ENCODE data around the gene MROH7. TPM values are rescaled to one million over a fixed set of nuclear protein-coding genes. Genes with fewer than 3 reads are reported as not detected.

The MROH7 gene
- total RNA-seq, 1 donor from 2014 or later: 0.16 TPM

DNA sequence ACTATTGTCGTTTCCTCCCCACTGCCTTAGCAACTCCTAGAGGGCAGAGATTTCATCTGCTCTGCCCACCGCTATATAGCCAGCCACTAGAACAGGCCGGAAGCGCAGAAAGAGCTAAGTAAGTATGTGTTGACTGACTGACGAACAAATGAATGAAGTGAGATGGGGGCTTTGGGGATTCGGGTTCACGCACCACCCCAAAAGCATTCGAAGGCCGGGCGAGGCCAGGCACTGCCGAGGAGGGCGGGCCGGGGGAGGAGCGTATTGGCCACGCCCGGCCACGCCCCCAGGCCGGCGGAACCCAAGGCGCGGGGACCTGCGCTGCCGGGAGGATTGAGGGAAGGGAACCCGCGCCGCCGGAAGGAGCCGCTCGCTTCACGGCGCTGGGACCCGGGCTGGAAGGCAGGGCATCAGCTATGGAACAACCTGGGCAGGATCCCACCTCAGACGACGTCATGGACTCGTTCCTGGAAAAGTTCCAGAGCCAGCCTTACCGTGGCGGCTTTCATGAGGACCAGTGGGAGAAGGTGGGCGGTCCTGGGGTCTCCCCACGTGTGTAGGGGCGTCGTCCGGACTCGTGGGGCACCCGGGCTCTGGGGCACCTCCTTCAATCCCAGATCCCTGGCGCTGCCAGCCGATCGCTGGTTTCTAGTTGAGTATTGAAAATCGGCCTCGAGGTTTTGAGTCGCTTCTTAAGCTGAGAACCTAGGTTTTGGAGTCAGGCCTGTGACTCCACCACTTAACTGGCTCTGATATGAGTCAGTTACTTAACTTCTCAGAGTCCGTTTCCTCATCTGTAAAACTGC, 74.1 kb downstream of the MROH7 start, which contains the start of gene TTC4:
TTC4 (plus strand) TSS at position 369 of the 806 bp plus-strand sequence; CDS start at position 417, 48 bp downstream.
- H3K36me3 Mint-ChIP-seq (ENCODE audit: low read depth): peaks cover 28% of the 10 kb centered on the region
- no peaks in the 10 kb centered on the region for H3K27me3 Mint-ChIP-seq (ENCODE audit: low read depth)
- peak within 1 kb of the TSS; percentile 88 for H3K4me3 Mint-ChIP-seq (ENCODE audit: low read depth)
- peak; percentile 81 for DNase-seq (ENCODE audit: low spot score)
- peaks cover 29% of the 10 kb centered on the region for H3K4me1 Mint-ChIP-seq (ENCODE audit: low read depth)
- peak within 1 kb of the TSS; percentile 88 for H3K27ac Mint-ChIP-seq
- intact Hi-C loops (cut with micrococcal nuclease): loop anchor here (1.0 to 2.0 kb wide), 3 partner anchors 49 to 662 kb away; partner anchors contain the start of genes PARS2, TCEANC2 and TMEM59
- H3K9me3 Mint-ChIP-seq: no peaks in the 10 kb centered on the region

DNA sequence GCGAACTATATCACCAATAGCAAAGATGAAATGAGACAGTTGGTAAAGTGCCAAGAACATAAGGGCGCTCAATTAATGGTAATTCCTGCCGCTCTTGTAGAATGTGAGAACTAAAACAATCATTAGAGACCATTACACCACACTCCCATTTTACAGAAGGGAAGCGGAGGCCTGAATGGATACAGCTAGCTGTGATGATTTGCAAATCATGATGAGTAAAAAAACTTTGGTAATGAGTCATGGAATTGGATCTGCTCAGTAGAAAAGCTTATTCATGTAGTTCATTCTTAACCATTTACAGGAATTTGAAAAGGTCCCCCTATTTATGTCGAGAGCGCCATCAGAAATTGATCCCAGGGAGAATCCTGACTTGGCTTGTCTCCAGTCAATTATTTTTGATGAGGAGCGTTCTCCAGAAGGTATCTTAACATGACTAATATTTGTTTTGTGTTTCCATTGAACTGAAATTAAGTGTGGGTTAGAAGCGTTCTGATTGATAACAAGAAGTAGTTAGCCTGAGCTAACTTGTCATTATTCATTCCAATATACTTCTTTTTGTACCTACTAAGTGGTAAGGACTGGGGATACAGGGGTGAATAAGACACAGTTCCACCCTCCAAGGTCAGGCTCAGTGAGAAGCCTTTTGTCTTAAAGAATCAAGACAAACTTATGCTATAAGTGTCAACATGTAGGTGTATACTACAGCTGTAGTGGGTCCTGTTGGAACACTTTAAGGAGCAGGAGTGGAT, 74.9 kb downstream of the MROH7 start:
- Mint-ChIP-seq H3K36me3 (ENCODE audit: low read depth) (peaks cover 33% of the 10 kb centered on the region), H3K27me3 (ENCODE audit: low read depth) (no peaks in the 10 kb centered on the region)

DNA sequence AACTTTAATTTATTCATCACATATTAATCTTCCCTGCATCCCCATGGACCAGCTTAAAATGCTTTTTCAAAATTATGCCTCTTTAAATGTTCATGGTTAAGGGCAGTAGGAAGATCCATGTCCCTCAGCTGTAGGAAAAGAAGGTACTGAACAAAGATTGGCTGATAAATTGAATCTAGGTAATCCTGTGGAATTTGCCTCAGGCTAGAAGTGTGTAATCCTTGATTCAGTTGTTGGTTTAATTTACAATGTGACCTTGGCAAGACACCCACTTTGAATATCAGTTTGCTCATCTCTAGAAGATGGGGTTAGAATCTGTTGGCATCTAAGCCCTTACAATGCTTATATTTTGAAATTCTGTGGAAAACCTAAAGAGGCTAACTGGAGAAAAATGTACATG, 80.1 kb downstream of the MROH7 start:
- H3K4me1 Mint-ChIP-seq (ENCODE audit: low read depth): peaks cover 19% of the 10 kb centered on the region

More for the DNA sequence above, 74.9 kb downstream of the MROH7 start:
- Mint-ChIP-seq H3K27ac (peak overlapping the region; percentile 88), H3K9me3 (no peaks in the 10 kb centered on the region), H3K4me3 (ENCODE audit: low read depth) (peak overlapping the region; percentile 88), H3K4me1 (ENCODE audit: low read depth) (peaks cover 29% of the 10 kb centered on the region)
- DNase-seq (ENCODE audit: low spot score): no peak
- intact Hi-C loops (cut with micrococcal nuclease): loop anchor here (2.0 kb wide), 1 partner anchor 82 kb away; no protein-coding TSS in a partner anchor

DNA sequence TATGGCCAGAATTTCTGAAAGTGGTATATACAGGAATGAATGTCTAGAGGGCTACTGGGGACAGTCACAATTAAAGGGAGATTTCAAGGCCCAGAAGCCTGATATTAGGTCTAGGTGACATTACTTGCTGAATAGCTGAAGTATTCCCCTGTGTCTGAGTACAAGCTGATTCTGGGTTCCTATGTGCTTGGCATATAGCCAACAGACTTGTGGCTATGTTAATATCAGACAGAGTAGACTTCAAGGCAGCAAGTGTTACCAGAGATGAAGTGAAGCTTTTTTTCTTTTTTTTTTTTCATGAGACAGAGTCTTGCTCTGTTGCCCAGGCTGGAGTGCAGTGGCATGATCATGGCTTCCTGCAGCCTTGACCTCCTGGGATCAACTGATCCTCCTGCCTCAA, 82.4 kb downstream of the MROH7 start:
- Mint-ChIP-seq H3K4me3 (ENCODE audit: low read depth) (no peak overlapping the region), H3K36me3 (ENCODE audit: low read depth) (peaks cover 87% of the 10 kb centered on the region), H3K27ac (no peak overlapping the region), H3K27me3 (ENCODE audit: low read depth) (no peaks in the 10 kb centered on the region), H3K4me1 (ENCODE audit: low read depth) (peaks cover 5% of the 10 kb centered on the region), H3K9me3 (peaks cover 9% of the 10 kb centered on the region)
- DNase-seq (ENCODE audit: low spot score): no peak
- intact Hi-C loops (cut with micrococcal nuclease): no loop called here

More for the DNA sequence above, 80.1 kb downstream of the MROH7 start:
- Mint-ChIP-seq H3K9me3 (peaks cover 9% of the 10 kb centered on the region), H3K4me3 (ENCODE audit: low read depth) (no peak overlapping the region), H3K27ac (no peak overlapping the region), H3K27me3 (ENCODE audit: low read depth) (no peaks in the 10 kb centered on the region), H3K36me3 (ENCODE audit: low read depth) (peaks cover 81% of the 10 kb centered on the region)
- intact Hi-C loops (cut with micrococcal nuclease): no loop called here
- no peak for DNase-seq (ENCODE audit: low spot score)

DNA sequence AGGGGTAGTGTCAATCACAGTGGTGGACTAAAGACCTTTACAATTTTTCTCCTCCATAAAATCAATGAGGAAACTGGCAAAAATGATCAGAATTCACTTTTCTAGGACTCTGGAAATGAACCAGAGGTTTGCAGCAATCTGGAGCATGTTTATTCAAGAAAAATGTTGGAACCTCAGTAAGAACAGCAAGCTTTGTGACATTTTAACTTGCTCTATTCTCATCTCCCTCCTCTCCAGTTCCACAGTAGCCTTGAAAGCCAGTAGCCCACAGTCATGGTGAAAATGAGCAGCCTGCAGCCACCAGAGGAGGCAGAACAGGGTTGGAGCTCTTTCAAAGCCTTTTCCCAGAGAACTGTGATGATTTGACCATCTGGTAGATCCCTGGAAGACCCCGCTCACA, 83.2 kb downstream of the MROH7 start:
- peaks cover 90% of the 10 kb centered on the region for H3K36me3 Mint-ChIP-seq (ENCODE audit: low read depth)
- no peak for DNase-seq (ENCODE audit: low spot score)
- intact Hi-C loops (cut with micrococcal nuclease): no loop called here
- H3K4me1 Mint-ChIP-seq (ENCODE audit: low read depth): no peaks in the 10 kb centered on the region
- H3K27ac Mint-ChIP-seq: no peak overlapping the region
- no peaks in the 10 kb centered on the region for H3K27me3 Mint-ChIP-seq (ENCODE audit: low read depth)
- peaks cover 9% of the 10 kb centered on the region for H3K9me3 Mint-ChIP-seq
- no peak overlapping the region for H3K4me3 Mint-ChIP-seq (ENCODE audit: low read depth)

DNA sequence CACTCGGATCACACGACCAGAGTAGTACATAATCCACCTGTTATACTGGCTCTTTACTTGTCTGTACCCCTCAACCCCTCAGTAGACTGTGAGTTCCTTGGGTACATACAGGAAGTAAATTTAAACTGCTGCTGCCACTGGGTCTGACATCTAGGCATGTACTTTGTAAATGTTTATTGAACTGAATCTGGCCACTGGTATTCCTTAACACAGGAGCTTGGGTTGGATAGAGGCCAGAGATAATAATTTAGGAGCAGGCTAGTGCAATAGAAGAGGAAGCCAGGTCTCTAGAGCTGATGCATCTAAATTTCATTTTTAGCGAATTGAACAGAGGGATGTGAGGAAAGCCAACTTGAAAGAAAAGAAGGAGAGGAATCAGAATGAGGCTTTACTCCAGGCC, 86.4 kb downstream of the MROH7 start:
- Mint-ChIP-seq H3K4me3 (ENCODE audit: low read depth) (no peak overlapping the region), H3K9me3 (peaks cover 9% of the 10 kb centered on the region), H3K27ac (no peak overlapping the region), H3K36me3 (ENCODE audit: low read depth) (peaks cover 86% of the 10 kb centered on the region), H3K27me3 (ENCODE audit: low read depth) (no peaks in the 10 kb centered on the region), H3K4me1 (ENCODE audit: low read depth) (no peaks in the 10 kb centered on the region)
- intact Hi-C loops (cut with micrococcal nuclease): no loop called here
- DNase-seq (ENCODE audit: low spot score): no peak

DNA sequence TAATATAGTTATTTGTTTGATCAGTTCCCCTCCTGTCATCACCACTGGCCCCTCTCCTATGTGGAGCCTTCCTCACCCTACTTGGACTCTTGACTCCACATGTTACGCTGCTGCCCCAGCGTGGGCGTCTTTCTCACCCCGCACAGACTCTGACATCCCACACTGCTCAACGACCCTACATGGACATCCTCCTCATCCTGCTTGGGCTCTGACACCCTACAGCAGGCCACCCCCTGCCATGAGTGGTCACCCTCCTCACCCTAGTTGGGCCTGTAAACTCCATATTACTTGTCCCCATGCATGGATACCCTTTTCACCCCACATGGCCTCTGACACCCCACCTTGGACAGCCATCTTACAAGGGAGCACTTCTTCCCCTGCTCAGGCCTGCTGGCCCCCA, 95.1 kb downstream of the MROH7 start:
- H3K36me3 Mint-ChIP-seq (ENCODE audit: low read depth): peaks cover 60% of the 10 kb centered on the region
- no peak overlapping the region for H3K4me3 Mint-ChIP-seq (ENCODE audit: low read depth)
- H3K27ac Mint-ChIP-seq: no peak overlapping the region
- no peaks in the 10 kb centered on the region for H3K27me3 Mint-ChIP-seq (ENCODE audit: low read depth)
- no peaks in the 10 kb centered on the region for H3K9me3 Mint-ChIP-seq
- H3K4me1 Mint-ChIP-seq (ENCODE audit: low read depth): no peaks in the 10 kb centered on the region
- intact Hi-C loops (cut with micrococcal nuclease): no loop called here
- DNase-seq (ENCODE audit: low spot score): no peak

DNA sequence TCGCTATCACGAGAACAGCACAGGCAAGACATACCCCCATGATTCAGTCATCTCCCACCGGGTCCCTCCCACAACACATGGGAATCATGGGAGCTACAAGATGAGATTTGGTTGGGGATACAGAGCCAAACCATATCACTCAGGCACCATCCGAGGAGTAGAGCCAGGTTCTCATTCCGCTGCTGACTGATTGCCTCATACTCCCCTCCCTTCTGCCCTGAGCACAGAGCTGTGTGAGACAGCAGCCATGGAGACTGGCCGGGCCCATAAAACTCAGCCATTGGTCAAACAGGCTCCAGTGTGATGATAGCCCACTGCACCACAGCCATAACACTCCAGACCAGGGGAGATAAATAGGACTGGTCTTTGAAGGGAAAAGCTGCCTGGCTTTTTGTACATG, 96.7 kb downstream of the MROH7 start:
- no peak for DNase-seq (ENCODE audit: low spot score)
- peaks cover 63% of the 10 kb centered on the region for H3K36me3 Mint-ChIP-seq (ENCODE audit: low read depth)
- H3K27ac Mint-ChIP-seq: no peak overlapping the region
- H3K4me1 Mint-ChIP-seq (ENCODE audit: low read depth): no peaks in the 10 kb centered on the region
- no peak overlapping the region for H3K4me3 Mint-ChIP-seq (ENCODE audit: low read depth)
- no peaks in the 10 kb centered on the region for H3K27me3 Mint-ChIP-seq (ENCODE audit: low read depth)
- intact Hi-C loops (cut with micrococcal nuclease): no loop called here
- no peaks in the 10 kb centered on the region for H3K9me3 Mint-ChIP-seq

DNA sequence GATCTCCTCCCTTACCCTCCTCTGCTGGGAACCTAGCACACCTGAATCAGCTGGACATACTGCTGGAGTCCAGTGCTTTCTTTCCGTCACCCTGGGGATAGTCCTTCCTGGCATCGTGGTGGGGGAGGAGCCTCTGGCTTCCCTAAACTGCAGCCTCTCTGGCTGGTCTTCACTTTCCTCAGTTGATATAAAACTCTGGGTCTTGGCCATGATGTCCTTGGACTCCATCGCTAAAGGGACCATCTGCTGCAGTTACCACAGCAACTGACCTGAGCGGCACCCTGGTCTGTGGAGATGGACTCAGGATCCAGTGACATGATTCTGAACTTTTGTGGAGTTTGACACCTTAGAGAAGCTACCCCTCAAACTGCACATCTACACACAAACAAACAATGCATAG, 99.9 kb downstream of the MROH7 start:
- H3K4me3 Mint-ChIP-seq (ENCODE audit: low read depth): no peak overlapping the region
- intact Hi-C loops (cut with micrococcal nuclease): no loop called here
- H3K36me3 Mint-ChIP-seq (ENCODE audit: low read depth): peaks cover 50% of the 10 kb centered on the region
- no peaks in the 10 kb centered on the region for H3K27me3 Mint-ChIP-seq (ENCODE audit: low read depth)
- DNase-seq (ENCODE audit: low spot score): no peak
- no peaks in the 10 kb centered on the region for H3K9me3 Mint-ChIP-seq
- H3K4me1 Mint-ChIP-seq (ENCODE audit: low read depth): no peaks in the 10 kb centered on the region
- H3K27ac Mint-ChIP-seq: no peak overlapping the region

DNA sequence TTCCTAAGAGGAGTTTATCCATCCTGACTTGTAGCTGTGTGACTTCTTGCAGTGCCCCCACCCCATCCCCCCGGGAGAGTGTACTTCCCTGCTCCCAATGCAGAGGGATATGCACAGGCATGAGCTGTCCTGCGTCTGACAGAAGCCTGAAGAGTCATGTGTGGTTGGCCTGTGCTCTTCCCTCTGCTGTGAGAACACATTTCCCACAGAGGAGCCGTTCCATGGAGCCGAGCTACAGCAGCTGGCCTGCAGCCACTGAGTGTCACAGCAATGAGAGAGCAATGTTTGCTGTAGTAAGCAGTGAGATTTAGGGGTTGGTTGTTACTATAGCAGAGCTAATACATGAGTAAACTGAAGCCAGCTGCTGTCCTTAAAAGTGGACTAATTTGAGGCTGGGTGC, 100.7 kb downstream of the MROH7 start:
- Mint-ChIP-seq H3K27ac (no peak overlapping the region), H3K4me1 (ENCODE audit: low read depth) (no peaks in the 10 kb centered on the region), H3K9me3 (no peaks in the 10 kb centered on the region), H3K36me3 (ENCODE audit: low read depth) (peaks cover 43% of the 10 kb centered on the region), H3K4me3 (ENCODE audit: low read depth) (no peak overlapping the region), H3K27me3 (ENCODE audit: low read depth) (no peaks in the 10 kb centered on the region)
- DNase-seq (ENCODE audit: low spot score): no peak
- intact Hi-C loops (cut with micrococcal nuclease): no loop called here

DNA sequence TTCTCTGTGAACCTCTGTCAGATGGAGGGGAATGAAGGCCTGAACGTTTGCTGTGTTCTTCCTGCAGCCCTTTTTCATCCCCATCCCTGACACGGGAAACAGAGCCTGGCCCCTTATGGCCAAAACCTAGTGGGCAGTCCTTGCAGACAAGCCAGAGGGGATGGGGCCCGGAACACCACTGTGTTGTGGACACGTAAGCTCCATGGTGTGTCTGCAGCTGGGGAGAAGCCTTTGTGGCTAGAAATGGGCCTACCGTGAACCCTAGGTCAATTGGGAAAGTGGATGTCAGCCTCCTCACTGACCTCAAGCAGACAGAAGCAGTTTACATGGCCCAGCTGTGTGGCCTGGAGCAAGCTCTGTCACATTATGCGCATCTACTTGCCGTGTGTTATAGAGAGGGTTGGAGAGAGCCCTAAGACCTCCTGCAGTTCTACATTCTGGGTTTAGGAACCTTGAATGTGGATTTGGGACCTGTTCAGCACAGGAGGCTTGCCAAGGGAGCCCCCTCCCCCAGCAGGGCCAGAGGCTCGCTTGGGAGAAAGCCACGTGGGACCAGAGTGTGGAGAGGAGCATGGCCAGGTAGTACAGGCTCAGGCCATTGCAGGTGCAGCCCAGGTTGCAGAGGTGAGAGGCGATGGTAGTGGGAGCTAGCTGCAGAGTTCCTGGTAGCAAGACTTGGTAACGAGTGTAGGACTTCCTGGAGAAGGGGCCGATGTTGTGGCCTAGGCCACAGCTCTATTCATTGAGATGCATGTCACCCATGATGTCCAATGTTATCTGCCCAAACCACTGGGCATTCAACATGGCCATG, 102.0 kb downstream of the MROH7 start:
- no peak overlapping the region for H3K27ac Mint-ChIP-seq

DNA sequence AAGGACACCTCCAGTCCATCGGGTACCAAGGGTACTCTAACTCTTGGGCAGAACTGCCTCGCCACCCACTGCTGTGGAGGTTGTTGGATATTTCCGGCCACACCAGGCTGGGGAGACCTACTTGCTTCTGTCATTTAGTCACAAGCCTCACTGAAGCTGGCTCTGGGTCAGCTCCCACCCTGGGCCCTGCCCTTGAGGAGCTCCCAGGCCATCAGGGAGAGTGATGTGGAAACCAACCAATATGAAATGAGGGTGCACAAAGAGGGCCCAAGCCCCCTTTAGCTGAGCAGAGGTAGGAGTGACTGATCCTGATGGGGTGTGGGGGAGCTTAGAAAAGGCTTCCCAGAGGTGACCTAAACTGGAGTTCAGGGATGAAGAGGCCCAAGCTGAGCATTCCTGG, 103.1 kb downstream of the MROH7 start:
- Mint-ChIP-seq H3K4me3 (ENCODE audit: low read depth) (no peak overlapping the region), H3K9me3 (no peaks in the 10 kb centered on the region), H3K4me1 (ENCODE audit: low read depth) (no peaks in the 10 kb centered on the region), H3K27ac (no peak overlapping the region), H3K27me3 (ENCODE audit: low read depth) (no peaks in the 10 kb centered on the region), H3K36me3 (ENCODE audit: low read depth) (peaks cover 25% of the 10 kb centered on the region)
- no peak for DNase-seq (ENCODE audit: low spot score)
- intact Hi-C loops (cut with micrococcal nuclease): no loop called here

More for the DNA sequence above, 102.0 kb downstream of the MROH7 start:
- H3K9me3 Mint-ChIP-seq: no peaks in the 10 kb centered on the region
- DNase-seq (ENCODE audit: low spot score): no peak
- no peaks in the 10 kb centered on the region for H3K27me3 Mint-ChIP-seq (ENCODE audit: low read depth)
- no peaks in the 10 kb centered on the region for H3K4me1 Mint-ChIP-seq (ENCODE audit: low read depth)
- peaks cover 32% of the 10 kb centered on the region for H3K36me3 Mint-ChIP-seq (ENCODE audit: low read depth)
- intact Hi-C loops (cut with micrococcal nuclease): no loop called here
- no peak overlapping the region for H3K4me3 Mint-ChIP-seq (ENCODE audit: low read depth)

Measured in activated T-helper 2 cell treated with anti-CD3 and anti-CD28 coated beads, Interferon-gamma antibody, Interleukin-2, Interleukin-4, amounts not matched to agents 10 μg/mL and 5 μg/mL and 100 μg/mL, durations not matched to agents 14 hours and 24 hours and 36 hours (primary cell).